K562 (cell line): ENCODE measurements around the gene CMIP. TPM values are rescaled to one million over a fixed set of nuclear protein-coding genes. Genes with fewer than 3 reads are reported as not detected.

Experiments
- CCNT2 ChIP-seq: IDR thresholded peaks from 2 replicates; pipeline ENCODE4 v1.6.1; 2011; ENCODE audit warnings: borderline replicate concordance, low read depth, mild to moderate bottlenecking, moderate library complexity, mixed read lengths, low read length; ENCODE audit not compliant: insufficient read length; ENCODE audit errors: extremely low read depth
- LCOR ChIP-seq: sonication (generic); formaldehyde crosslinking; IDR thresholded peaks from 2 replicates; pipeline ENCODE4 v1.8.0; 2022; ENCODE audit warnings: mild to moderate bottlenecking, missing genetic modification reagents
- MCM3 ChIP-seq: fragments of 450-650 bp; IDR thresholded peaks from 2 replicates; pipeline ENCODE4 v1.6.1; 2016
- NELFE ChIP-seq: IDR thresholded peaks from 2 replicates; pipeline ENCODE4 v1.6.1; 2011; ENCODE audit warnings: mild to moderate bottlenecking; ENCODE audit not compliant: insufficient read depth, insufficient read length
- SAFB2 ChIP-seq: fragments of 200-400 bp; formaldehyde crosslinking; IDR thresholded peaks from 2 replicates; pipeline ENCODE4 v1.6.1; 2018; ENCODE audit warnings: borderline replicate concordance, low read length, low read depth, moderate library complexity; ENCODE audit not compliant: severe bottlenecking
- TBL1XR1 ChIP-seq, 2 experiments: IDR thresholded peaks; 2 replicates each; pipeline ENCODE4 v1.6.1; 2012; ENCODE audit warnings: improper control_type of control experiment in 2 of 2, low read length in 2 of 2, mild to moderate bottlenecking in 1 of 2
- ZNF75A ChIP-seq: fragments of 450-650 bp; formaldehyde crosslinking; IDR thresholded peaks from 2 replicates; pipeline ENCODE4 v1.4.0; 2020; ENCODE audit warnings: mild to moderate bottlenecking
- polyA plus RNA-seq, 8 experiments: library from polyadenylated mRNA; depleted of rRNA in 4 of 8; stranded (reverse) in 5 of 8; unstranded in 3 of 8; fragments of >200 nt; fragmentation: Nextera tagmentation in 2 of 8; fragmentation: Illumina TruSeq in 1 of 8; extraction: Ambion mirVana in 2 of 8; extraction: Trizol in 1 of 8; gene quantifications; 2 replicates each; pipeline versions ENCODE4 v1.2.1 to v1.2.3, GENCODE V29; 2011 to 2014; ENCODE audit warnings: inconsistent platforms in 1 of 8, missing spikeins in 1 of 8
- total RNA-seq, 7 experiments: library from RNA; depleted of rRNA in 6 of 7; stranded (reverse); fragments of >200 nt in 6 of 7; fragmentation: Illumina TruSeq in 2 of 7; extraction: Trizol in 2 of 7; gene quantifications; 2 replicates each; pipeline versions ENCODE4 v1.2.1 to v1.2.3, GENCODE V29; 2011 to 2021; ENCODE audit warnings: low replicate concordance in 1 of 7
- TF ChIP-seq, protein P1 (sequence below): fragments of 450-650 bp; IDR thresholded peaks from 2 replicates; pipeline ENCODE4 v1.6.1; 2017; ENCODE audit warnings: antibody characterized with exemption, mild to moderate bottlenecking
- TF ChIP-seq, protein P2 (sequence below): fragments of 250-450 bp; sonication (Bioruptor Pico); IDR thresholded peaks from 2 replicates; pipeline ENCODE4 v1.8.0; 2022; ENCODE audit warnings: inconsistent platforms

CMIP gene
- total and polyA plus RNA-seq, 9 of the 15 experiments (the other 6 are each of a cell fraction or from before 2014, with no cell fraction given), result 0.94 to 82.5 (median 10.3) TPM

GRCh38 chr16:81675662-81676061, 231.1 kb downstream of the CMIP start (continued):
- TF ChIP-seq, protein P1, sequence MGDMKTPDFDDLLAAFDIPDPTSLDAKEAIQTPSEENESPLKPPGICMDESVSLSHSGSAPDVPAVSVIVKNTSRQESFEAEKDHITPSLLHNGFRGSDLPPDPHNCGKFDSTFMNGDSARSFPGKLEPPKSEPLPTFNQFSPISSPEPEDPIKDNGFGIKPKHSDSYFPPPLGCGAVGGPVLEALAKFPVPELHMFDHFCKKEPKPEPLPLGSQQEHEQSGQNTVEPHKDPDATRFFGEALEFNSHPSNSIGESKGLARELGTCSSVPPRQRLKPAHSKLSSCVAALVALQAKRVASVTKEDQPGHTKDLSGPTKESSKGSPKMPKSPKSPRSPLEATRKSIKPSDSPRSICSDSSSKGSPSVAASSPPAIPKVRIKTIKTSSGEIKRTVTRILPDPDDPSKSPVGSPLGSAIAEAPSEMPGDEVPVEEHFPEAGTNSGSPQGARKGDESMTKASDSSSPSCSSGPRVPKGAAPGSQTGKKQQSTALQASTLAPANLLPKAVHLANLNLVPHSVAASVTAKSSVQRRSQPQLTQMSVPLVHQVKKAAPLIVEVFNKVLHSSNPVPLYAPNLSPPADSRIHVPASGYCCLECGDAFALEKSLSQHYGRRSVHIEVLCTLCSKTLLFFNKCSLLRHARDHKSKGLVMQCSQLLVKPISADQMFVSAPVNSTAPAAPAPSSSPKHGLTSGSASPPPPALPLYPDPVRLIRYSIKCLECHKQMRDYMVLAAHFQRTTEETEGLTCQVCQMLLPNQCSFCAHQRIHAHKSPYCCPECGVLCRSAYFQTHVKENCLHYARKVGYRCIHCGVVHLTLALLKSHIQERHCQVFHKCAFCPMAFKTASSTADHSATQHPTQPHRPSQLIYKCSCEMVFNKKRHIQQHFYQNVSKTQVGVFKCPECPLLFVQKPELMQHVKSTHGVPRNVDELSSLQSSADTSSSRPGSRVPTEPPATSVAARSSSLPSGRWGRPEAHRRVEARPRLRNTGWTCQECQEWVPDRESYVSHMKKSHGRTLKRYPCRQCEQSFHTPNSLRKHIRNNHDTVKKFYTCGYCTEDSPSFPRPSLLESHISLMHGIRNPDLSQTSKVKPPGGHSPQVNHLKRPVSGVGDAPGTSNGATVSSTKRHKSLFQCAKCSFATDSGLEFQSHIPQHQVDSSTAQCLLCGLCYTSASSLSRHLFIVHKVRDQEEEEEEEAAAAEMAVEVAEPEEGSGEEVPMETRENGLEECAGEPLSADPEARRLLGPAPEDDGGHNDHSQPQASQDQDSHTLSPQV, result no peak
- TF ChIP-seq ZNF75A (CRISPR knock-in tag) (no peak), CCNT2 (no peak), NELFE (no peak), TBL1XR1 (IDR thresholded peaks at IDR 0.05; ENCODE audit: low read length in 2 of 2) (no peak), MCM3 (no peak), SAFB2 (no peak), LCOR (no peak)
- TF ChIP-seq, protein P2, sequence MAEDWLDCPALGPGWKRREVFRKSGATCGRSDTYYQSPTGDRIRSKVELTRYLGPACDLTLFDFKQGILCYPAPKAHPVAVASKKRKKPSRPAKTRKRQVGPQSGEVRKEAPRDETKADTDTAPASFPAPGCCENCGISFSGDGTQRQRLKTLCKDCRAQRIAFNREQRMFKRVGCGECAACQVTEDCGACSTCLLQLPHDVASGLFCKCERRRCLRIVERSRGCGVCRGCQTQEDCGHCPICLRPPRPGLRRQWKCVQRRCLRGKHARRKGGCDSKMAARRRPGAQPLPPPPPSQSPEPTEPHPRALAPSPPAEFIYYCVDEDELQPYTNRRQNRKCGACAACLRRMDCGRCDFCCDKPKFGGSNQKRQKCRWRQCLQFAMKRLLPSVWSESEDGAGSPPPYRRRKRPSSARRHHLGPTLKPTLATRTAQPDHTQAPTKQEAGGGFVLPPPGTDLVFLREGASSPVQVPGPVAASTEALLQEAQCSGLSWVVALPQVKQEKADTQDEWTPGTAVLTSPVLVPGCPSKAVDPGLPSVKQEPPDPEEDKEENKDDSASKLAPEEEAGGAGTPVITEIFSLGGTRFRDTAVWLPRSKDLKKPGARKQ (CRISPR knock-in tag), result no peak
